Panc1 (cell line): Measurements from ENCODE around the gene IFNAR1. TPM values are rescaled to one million over a fixed set of nuclear protein-coding genes. Genes with fewer than 3 reads are reported as not detected.

Source experiments
- ATAC-seq: fragments of 200-7000 bp; cut with Tn5 transposase; 2 replicates; pipeline ENCODE4 v1.9.1; 2020; ENCODE audit warnings: mild to moderate bottlenecking, moderate library complexity
- BruUV-seq: library from RNA; stranded (reverse); fragments of 400-500 nt; replicated peaks from 2 replicates; lab custom pipeline; 2021; lab: Mats Ljungman, UMichigan
- CTCF ChIA-PET: fragments of 300-600 bp; sonication (Branson Sonifier 250); formaldehyde crosslinking; loops from one replicate; lab custom pipeline; 2022; ENCODE audit warnings: antibody characterized with exemption; lab: Charles Lee
- POLR2A ChIA-PET: fragments of 300-600 bp; sonication (Branson Sonifier 250); formaldehyde crosslinking; loops from one replicate; lab custom pipeline; 2022; ENCODE audit warnings: antibody characterized with exemption; lab: Charles Lee
- DNase-seq: peaks from one replicate; pipeline ENCODE4 v3.0.0-alpha.2; 2010; ENCODE audit warnings: low read depth, low spot score
- H3K27ac ChIP-seq: 2 replicates; pipeline ENCODE4 v1.5.1; 2011; ENCODE audit warnings: mild to moderate bottlenecking, low read length, inconsistent platforms
- H3K27me3 ChIP-seq: fragments of 200-500 bp; sonication (Bioruptor generic); 2 replicates; pipeline ENCODE4 v1.6.0; 2014; ENCODE audit warnings: low read length, inconsistent platforms; ENCODE audit not compliant: control insufficient read depth, insufficient read depth
- H3K36me3 ChIP-seq: fragments of 200-500 bp; sonication (Bioruptor generic); 2 replicates; pipeline ENCODE4 v1.5.1; 2014; ENCODE audit warnings: inconsistent platforms, mild to moderate bottlenecking, low read length, moderate library complexity; ENCODE audit not compliant: control insufficient read depth, insufficient read depth
- H3K4me1 ChIP-seq: 2 replicates; pipeline ENCODE4 v1.5.1; 2011; ENCODE audit warnings: inconsistent platforms, mild to moderate bottlenecking, low read length, moderate library complexity; ENCODE audit not compliant: control insufficient read depth, insufficient read depth
- H3K4me3 ChIP-seq, 2 experiments: 2 replicates each; pipeline ENCODE4 v1.5.1; 2011 to 2012; ENCODE audit warnings: low read depth in 2 of 2, low read length in 2 of 2, mild to moderate bottlenecking in 2 of 2, inconsistent platforms in 1 of 2, moderate library complexity in 1 of 2
- H3K9me3 ChIP-seq: fragments of 200-500 bp; sonication (Bioruptor generic); 2 replicates; pipeline ENCODE4 v1.5.1; 2014; ENCODE audit warnings: low read depth, mild to moderate bottlenecking, inconsistent platforms, low read length, moderate library complexity; ENCODE audit not compliant: control insufficient read depth, insufficient read depth
- POLR2AphosphoS5 ChIP-seq: IDR thresholded peaks from 2 replicates; pipeline ENCODE4 v1.6.1; 2012; ENCODE audit warnings: mild to moderate bottlenecking, low read depth, low read length, moderate library complexity
- SIN3A ChIP-seq: IDR thresholded peaks from 2 replicates; pipeline ENCODE4 v1.6.1; 2012; ENCODE audit warnings: low read depth, mild to moderate bottlenecking, low read length, moderate library complexity, borderline replicate concordance; ENCODE audit not compliant: insufficient read depth
- TCF7L2 ChIP-seq: IDR thresholded peaks from 2 replicates; pipeline ENCODE4 v1.6.1; 2011; ENCODE audit warnings: mild to moderate bottlenecking, low read depth, low read length, inconsistent platforms
- in situ Hi-C: cut with HindIII; loops from 2 replicates; pipeline ENCODE4 v1.10.0; 2016; ENCODE audit warnings: low sequenced_read_pairs, low pct_unique_long_range_greater_than_20kb
- intact Hi-C: fragments of 100-400 bp; cut with micrococcal nuclease; formaldehyde crosslinking; loops from one replicate; pipeline ENCODE4 v1.10.0; 2022; ENCODE audit not compliant: unreplicated experiment
- total RNA-seq: library from RNA; stranded (reverse); gene quantifications from one replicate; pipeline ENCODE4 v1.2.1, GENCODE V29; 2021; ENCODE audit not compliant: unreplicated experiment
- TF ChIP-seq, protein P1 (sequence below): fragments of 450-650 bp; IDR thresholded peaks from 2 replicates; pipeline ENCODE4 v1.5.1; 2017; ENCODE audit warnings: mild to moderate bottlenecking
- TF ChIP-seq, protein P2 (sequence below), 2 experiments: IDR thresholded peaks; 2 replicates each; pipeline ENCODE4 v1.6.1; 2011 to 2012; ENCODE audit warnings: low read depth in 2 of 2, control low read depth in 1 of 2, low read length in 1 of 2, mild to moderate bottlenecking in 1 of 2, moderate library complexity in 1 of 2; ENCODE audit not compliant: insufficient read depth in 1 of 2

The IFNAR1 gene
- total RNA-seq, 1 experiment from 2014 or later: 23.8 TPM

DNA sequence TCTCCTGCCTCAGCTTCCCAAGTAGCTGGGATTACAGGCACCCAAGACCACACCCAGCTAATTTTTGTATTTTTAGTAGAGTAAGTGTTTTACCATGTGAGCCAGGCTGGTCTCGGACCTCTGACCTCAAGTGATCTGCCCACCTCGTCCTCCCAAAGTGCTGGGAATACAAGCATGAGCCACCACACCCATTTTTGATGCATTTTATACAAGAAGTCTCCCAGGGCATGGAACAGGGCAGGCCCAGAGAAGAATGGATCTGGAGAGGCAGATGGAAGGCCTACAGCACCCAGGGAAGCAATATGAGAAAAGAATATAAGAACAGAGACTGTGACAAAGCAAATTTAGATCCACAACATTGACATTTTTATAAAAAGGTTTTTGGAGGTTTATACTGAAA, 18.8 kb upstream of the IFNAR1 start:
- no peak overlapping the region for H3K4me3 ChIP-seq
- H3K9me3 ChIP-seq: no peaks in the 10 kb centered on the region
- CTCF ChIA-PET: no interaction called here
- no peaks in the 10 kb centered on the region for H3K36me3 ChIP-seq
- no peak for ATAC-seq
- no peaks in the 10 kb centered on the region for H3K27me3 ChIP-seq
- no peaks in the 10 kb centered on the region for H3K4me1 ChIP-seq
- POLR2A ChIA-PET: no interaction called here
- no peak overlapping the region for H3K27ac ChIP-seq
- intact Hi-C loops (no loop called here), in situ Hi-C loops (no loop called here)
- DNase-seq: no peak
- no TSS peak for BruUV-seq
- no peak for TF ChIP-seq SIN3A
- TF ChIP-seq, protein P1, sequence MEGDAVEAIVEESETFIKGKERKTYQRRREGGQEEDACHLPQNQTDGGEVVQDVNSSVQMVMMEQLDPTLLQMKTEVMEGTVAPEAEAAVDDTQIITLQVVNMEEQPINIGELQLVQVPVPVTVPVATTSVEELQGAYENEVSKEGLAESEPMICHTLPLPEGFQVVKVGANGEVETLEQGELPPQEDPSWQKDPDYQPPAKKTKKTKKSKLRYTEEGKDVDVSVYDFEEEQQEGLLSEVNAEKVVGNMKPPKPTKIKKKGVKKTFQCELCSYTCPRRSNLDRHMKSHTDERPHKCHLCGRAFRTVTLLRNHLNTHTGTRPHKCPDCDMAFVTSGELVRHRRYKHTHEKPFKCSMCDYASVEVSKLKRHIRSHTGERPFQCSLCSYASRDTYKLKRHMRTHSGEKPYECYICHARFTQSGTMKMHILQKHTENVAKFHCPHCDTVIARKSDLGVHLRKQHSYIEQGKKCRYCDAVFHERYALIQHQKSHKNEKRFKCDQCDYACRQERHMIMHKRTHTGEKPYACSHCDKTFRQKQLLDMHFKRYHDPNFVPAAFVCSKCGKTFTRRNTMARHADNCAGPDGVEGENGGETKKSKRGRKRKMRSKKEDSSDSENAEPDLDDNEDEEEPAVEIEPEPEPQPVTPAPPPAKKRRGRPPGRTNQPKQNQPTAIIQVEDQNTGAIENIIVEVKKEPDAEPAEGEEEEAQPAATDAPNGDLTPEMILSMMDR: no peak
- no peak for TF ChIP-seq POLR2AphosphoS5
- TF ChIP-seq TCF7L2: no peak
- TF ChIP-seq, protein P2, sequence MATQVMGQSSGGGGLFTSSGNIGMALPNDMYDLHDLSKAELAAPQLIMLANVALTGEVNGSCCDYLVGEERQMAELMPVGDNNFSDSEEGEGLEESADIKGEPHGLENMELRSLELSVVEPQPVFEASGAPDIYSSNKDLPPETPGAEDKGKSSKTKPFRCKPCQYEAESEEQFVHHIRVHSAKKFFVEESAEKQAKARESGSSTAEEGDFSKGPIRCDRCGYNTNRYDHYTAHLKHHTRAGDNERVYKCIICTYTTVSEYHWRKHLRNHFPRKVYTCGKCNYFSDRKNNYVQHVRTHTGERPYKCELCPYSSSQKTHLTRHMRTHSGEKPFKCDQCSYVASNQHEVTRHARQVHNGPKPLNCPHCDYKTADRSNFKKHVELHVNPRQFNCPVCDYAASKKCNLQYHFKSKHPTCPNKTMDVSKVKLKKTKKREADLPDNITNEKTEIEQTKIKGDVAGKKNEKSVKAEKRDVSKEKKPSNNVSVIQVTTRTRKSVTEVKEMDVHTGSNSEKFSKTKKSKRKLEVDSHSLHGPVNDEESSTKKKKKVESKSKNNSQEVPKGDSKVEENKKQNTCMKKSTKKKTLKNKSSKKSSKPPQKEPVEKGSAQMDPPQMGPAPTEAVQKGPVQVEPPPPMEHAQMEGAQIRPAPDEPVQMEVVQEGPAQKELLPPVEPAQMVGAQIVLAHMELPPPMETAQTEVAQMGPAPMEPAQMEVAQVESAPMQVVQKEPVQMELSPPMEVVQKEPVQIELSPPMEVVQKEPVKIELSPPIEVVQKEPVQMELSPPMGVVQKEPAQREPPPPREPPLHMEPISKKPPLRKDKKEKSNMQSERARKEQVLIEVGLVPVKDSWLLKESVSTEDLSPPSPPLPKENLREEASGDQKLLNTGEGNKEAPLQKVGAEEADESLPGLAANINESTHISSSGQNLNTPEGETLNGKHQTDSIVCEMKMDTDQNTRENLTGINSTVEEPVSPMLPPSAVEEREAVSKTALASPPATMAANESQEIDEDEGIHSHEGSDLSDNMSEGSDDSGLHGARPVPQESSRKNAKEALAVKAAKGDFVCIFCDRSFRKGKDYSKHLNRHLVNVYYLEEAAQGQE (IDR thresholded peaks at IDR 0.05; ENCODE audit: insufficient read depth in 1 of 2, low read depth in 2 of 2, low read length in 1 of 2): no peak

DNA sequence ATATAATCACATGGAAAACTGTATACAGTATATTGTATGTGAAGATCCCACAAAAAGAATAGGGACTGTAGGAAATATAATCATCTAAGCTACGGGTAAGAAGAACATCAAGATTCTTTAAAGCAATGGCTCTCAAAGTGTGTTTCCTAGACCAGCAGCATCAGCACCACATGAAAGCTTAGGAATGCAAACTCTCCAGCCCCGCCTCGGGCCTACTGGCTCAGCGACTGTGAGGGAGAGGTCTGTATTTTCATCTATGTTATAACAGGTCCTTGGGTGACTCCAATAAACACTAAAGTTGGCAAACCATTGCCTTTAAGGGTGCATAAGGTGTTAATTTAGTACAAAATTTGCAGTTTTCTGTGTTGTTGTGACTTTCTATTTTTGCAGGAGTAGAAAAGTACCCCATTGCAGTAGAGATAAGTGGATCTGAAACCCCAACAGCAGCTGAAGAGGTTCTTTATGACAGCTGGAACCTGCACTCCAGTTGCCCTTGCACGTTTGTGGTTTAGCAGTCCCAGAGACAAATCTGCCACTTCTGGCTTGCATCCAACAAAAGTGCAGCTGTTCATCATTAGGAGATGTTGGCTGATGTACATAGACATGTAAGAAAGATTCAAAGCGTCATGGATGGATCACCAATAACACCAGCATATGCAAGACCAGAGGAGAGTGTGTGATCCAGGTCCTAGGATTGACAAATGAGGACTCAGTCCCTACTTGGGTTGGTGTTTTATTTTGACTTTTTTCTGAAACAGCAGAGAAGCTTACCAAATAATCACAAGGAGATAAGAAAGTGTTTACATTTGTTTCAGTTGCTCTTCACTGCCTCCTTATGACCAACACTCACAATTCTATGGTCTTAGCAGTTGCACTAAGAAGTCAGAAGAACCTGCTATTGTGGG, 15.9 kb upstream of the IFNAR1 start:
- H3K36me3 ChIP-seq: no peaks in the 10 kb centered on the region
- in situ Hi-C loops: no loop called here
- DNase-seq (no peak), ATAC-seq (no peak)
- BruUV-seq: no TSS peak
- POLR2A ChIA-PET: no interaction called here
- CTCF ChIA-PET: no interaction called here
- intact Hi-C loops: no loop called here
- H3K4me1 ChIP-seq: no peaks in the 10 kb centered on the region
- H3K9me3 ChIP-seq: no peaks in the 10 kb centered on the region; the same call in 1 of the 2 replicates
- no peaks in the 10 kb centered on the region for H3K27me3 ChIP-seq
- H3K27ac ChIP-seq: no peak overlapping the region
- TF ChIP-seq POLR2AphosphoS5: no peak
- TF ChIP-seq, protein P2 (IDR thresholded peaks at IDR 0.05; ENCODE audit: insufficient read depth in 1 of 2, low read depth in 2 of 2, low read length in 1 of 2): no peak
- no peak overlapping the region for H3K4me3 ChIP-seq
